CMK (cell line): ENCODE measurements around the gene LMCD1.
"Not testable (repeated sequence)": the region's sequence is repeated elsewhere in the genome, so short reads cannot be mapped to it uniquely, and the experiment has no call there.

Experiments used
- DNase-seq: peaks from one replicate; pipeline ENCODE4 v3.0.0-alpha.2; 2010; ENCODE audit warnings: low read depth

The LMCD1 gene

GRCh38 chr3:8561370-8561769 lies 59.7 kb downstream of the LMCD1 start:
- DNase-seq: no peak

- no peak for DNase-seq
Observed at GRCh38 chr3:8562081-8562595, 60.5 kb downstream of the LMCD1 start.

- DNase-seq: no peak
Observed at GRCh38 chr3:8563146-8563545, 61.5 kb downstream of the LMCD1 start.

GRCh38 chr3:8563597-8563996 lies 62.0 kb downstream of the LMCD1 start:
- peak; percentile 52 for DNase-seq

- no peak for DNase-seq
Observed at GRCh38 chr3:8565376-8565775, 63.8 kb downstream of the LMCD1 start.

- no peak for DNase-seq
Observed at GRCh38 chr3:8567784-8568575, 66.4 kb downstream of the LMCD1 start.

GRCh38 chr3:8571256-8571655 lies 69.6 kb downstream of the LMCD1 start:
- peak; percentile 58 for DNase-seq

GRCh38 chr3:8573342-8573926 lies 71.8 kb downstream of the LMCD1 start:
- no peak for DNase-seq

DNA sequence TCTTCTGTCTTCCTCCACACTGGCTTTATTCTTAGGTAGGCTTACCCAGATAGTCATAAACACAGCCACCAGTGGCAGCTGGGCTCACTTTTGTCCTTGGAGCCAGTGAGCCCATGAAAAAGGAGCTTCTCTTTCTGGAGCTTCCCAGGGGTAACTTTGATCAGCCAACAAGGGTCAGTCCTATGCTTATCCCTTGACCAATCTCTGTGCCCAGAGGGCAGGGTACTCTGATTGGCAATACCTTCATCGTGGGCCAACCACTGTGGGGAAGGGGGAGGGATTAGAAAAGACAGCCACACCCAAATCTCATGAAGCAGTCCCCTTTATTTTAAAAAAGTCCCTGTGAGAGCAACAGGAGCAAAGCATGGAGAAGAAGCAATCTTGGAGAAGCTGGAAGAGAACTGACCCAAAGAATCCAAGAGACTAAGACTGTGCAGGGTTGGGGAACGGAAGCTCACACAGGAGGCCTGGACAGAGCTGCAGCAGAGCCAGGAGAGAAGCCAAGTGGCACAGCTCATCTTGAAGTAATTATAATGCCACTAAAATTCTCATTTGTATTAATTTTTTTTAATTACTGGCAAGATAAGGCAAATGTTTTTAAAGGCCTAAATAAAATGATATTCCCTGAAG lies 72.5 kb downstream of the LMCD1 start:
- DNase-seq: no peak

GRCh38 chr3:8574670-8575322 lies 73.2 kb downstream of the LMCD1 start:
- no peak for DNase-seq

GRCh38 chr3:8575364-8576104 lies 73.9 kb downstream of the LMCD1 start:
- DNase-seq: no peak

DNA sequence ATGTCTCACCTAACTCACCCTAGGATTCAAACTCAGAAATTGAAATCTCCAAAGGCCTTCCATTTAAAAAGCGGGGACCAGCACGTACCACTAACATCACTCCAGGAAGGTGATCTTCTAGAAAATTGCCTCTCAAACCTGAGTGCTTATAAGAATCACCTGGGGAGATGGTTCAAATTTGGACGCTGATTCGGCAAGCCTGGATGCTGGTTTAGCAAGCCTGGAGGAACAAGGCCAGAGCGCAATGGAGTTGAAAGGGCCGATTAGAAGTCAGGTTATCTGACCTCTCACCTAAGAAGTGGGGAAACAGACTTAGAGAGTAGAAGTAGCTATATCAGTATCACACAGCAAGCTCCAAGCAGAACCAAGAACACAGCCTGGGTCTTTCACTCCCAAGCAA lies 74.8 kb downstream of the LMCD1 start:
- no peak for DNase-seq

GRCh38 chr3:8576841-8577571 lies 75.4 kb downstream of the LMCD1 start:
- no peak for DNase-seq

DNA sequence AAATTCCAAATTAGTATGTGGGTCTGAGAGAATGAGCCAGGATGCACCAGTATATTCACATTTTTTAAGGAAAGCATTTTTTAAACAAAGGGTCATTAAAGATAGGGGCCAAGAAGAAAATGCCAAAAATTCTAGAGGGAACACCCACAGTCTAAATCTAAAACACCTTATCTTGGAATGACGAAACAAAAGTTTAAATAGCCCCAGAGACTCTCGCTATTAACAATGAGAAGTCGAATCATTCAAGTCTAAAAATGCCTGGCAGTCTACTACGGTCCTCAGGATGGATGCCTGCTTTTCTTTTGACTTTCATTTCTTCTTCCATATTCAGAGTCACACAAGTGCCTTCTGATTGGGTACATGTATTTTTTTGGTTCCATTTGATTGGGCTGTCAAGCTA lies 76.7 kb downstream of the LMCD1 start:
- no peak for DNase-seq

- DNase-seq: peak; percentile 89
Observed at GRCh38 chr3:8579096-8579495, 77.5 kb downstream of the LMCD1 start.

DNA sequence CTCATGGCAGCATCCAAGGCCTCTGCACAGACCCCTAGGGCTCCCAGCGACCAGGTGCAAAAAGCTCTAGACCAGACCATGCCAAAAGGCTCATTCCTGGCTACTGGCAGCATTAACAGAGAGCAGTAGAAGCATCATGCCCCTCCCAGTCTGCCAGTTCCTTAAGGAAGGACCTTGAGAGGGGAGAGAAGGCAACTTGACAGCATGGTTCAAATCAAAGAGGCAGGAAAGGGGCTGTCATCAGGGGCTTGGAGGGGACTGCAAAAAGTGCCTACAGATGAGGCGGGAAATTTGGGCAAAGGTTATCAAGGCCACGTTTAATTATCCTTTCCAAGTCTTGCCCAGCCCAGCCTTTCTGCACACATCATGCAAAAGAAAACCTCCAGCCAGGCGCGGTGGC lies 78.3 kb downstream of the LMCD1 start:
- DNase-seq: no peak

- DNase-seq: not testable (repeated sequence)
Observed at GRCh38 chr3:8580434-8580833, 78.8 kb downstream of the LMCD1 start.

DNA sequence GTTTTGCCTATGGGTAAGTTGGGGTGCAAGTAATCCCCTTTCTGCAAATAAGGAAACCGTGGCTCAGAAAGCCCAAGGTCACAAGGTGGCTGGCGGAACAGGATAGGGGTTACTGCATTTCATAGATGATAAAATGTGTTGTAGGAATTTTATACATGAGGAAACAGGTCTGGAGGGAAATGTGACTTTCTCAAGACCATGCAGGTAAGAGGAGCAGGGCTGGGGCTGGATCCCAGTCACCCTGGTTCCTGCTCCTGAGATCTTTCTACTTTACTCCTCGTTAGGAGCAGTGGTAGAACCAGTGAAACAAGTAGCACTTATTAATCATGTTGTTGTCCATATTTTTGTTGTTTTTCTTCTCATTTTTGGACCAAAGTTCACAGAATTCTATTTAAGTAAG lies 79.8 kb downstream of the LMCD1 start:
- no peak for DNase-seq

DNA sequence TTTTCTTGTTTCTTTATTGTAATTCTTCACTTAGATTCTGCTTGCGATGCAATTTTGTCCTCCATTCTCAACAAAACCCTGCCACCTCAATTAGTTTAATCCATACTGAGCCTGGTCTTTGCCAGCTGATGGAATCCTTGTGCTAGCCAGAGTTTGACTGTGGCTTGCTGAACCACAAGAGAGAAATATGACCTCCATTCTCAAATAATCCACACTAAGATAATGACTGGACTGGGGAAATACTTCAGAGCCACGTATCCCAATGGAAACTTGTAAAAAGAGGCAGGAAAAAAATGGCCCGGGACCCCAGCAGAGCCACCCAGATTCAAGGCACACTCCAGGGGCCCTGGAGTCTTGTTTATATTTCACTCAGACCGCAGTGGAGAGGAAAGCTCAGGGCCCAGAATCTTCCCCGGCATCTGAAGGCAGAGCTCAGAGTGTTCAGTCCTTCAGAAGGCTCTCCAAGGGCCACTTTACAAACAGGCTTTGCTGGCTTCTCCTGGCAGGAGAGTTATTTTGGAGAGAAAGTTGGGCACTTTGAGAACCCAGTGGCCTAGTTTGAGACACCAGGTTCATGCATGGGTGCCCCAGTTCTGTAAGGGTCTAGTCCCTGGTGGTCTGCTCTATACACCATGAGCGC lies 80.3 kb downstream of the LMCD1 start:
- DNase-seq: no peak

- no peak for DNase-seq
Observed at GRCh38 chr3:8584661-8585060, 83.0 kb downstream of the LMCD1 start.
